22Rv1 (cell line): ENCODE data around the gene SPACDR.
"Not testable (repeated sequence)": the region's sequence is repeated elsewhere in the genome, so short reads cannot be mapped to it uniquely, and the experiment has no call there.

Experiments used
- H3K27ac ChIP-seq: fragments of 450-650 bp; 2 replicates; pipeline ENCODE4 v1.5.1; 2017
- ZFX ChIP-seq: fragments of 450-650 bp; IDR thresholded peaks from 2 replicates; pipeline ENCODE4 v1.6.1; 2017; ENCODE audit warnings: antibody characterized with exemption, borderline replicate concordance
- TF ChIP-seq, protein P1 (sequence below): fragments of 450-650 bp; IDR thresholded peaks from 2 replicates; pipeline ENCODE4 v1.5.1; 2017; ENCODE audit warnings: mild to moderate bottlenecking

SPACDR gene, protein sequence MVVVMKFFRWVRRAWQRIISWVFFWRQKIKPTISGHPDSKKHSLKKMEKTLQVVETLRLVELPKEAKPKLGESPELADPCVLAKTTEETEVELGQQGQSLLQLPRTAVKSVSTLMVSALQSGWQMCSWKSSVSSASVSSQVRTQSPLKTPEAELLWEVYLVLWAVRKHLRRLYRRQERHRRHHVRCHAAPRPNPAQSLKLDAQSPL

DNA sequence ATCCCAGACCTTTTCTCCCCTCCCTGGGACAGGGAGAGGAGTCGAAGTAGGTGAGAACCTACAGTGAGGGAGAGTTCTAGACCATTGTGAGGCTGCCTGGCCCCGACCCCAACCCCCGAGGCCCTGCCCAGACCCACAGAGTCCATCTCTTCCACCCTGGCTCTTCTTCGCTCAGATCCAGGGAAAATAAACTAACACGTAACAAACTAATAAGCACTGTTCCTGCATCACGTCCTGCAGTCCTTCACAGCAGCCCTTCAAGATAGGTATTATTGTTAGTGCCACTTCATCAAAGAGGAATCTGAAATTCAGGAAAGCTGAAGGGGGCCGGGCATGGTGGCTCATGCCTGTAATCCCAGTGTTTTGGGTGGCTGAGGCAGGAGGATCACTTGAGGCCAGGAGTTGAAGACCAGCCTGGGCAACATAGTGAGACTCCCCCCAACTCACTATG lies at the start of gene SPACDR:
SPACDR (minus strand) TSS at position 51 of the 451 bp plus-strand sequence. CDS start 235 bp downstream, outside the sequence.
- no peak for TF ChIP-seq ZFX
- TF ChIP-seq, protein P1, sequence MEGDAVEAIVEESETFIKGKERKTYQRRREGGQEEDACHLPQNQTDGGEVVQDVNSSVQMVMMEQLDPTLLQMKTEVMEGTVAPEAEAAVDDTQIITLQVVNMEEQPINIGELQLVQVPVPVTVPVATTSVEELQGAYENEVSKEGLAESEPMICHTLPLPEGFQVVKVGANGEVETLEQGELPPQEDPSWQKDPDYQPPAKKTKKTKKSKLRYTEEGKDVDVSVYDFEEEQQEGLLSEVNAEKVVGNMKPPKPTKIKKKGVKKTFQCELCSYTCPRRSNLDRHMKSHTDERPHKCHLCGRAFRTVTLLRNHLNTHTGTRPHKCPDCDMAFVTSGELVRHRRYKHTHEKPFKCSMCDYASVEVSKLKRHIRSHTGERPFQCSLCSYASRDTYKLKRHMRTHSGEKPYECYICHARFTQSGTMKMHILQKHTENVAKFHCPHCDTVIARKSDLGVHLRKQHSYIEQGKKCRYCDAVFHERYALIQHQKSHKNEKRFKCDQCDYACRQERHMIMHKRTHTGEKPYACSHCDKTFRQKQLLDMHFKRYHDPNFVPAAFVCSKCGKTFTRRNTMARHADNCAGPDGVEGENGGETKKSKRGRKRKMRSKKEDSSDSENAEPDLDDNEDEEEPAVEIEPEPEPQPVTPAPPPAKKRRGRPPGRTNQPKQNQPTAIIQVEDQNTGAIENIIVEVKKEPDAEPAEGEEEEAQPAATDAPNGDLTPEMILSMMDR: no peak
- H3K27ac ChIP-seq: 0 out of 2 replicates have a peak within 1 kb of the TSS, but pooled peaks have one; percentile 16

DNA sequence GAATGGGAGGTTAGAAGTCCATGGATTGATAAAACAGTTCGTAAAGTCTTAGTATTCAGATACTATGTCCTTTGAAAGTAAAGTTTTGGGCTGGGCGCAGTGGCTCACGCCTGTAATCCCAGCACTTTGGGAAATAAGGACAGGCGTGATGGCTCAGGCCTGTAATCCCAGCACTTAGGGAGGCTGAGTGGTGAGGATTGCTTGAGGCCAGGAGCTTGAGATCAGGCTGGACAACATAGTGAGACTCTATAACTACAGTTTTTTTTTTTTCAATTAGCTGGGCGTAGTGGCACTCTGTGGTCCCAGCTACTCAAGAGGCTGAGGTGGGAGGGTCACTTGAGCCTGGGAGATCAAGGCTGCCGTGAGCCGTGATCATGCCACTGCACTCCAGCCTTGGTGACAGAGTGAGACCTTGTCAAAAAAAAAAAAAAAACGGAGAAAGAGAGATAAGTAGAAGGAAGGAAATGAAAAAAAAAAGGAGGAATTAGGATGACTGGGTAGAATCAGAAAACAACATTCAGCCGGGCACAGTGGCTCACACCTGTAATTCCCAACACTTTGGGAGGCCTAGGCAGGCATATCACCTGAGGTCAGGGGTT lies 49.3 kb upstream of the SPACDR start:
- H3K27ac ChIP-seq: no peak overlapping the region
- TF ChIP-seq, protein P1: no peak
- TF ChIP-seq ZFX: no peak

DNA sequence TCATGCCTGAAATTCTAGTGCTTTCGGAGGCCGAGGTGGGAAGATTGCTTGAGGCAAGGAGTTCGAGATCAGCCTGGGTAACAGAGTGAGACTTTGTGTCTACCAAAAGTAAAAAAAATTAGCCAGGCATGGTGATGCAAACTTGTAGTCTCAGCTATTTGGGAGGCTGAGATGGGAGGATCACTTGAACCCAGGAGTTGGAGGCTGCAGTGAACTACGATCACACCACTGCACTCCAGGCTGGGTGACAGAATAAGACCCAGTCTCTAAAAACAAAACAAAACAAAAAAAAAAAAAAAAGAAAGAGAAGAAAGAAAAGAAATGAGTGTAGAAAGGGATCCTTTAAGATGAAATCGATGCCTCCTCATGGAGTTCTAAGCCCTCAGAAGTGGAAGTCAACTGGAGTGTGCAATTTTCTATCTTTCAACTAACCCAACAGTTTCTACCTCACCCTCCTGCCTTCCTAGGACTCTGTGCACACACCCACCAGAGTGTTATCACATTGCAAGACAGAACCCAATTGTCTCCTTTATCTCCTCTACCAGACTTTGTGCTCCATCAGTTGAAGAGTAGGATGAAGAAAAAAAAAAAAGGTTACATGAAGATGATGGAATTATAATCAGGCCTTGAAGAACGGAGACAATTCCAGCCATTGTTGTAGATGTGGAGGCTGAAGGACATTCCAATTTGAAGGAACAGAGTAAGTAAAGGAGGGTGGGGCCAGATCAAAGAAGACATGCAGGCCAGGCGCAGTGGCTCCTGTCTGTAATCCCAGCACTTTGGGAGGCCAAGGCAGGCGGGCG lies 46.6 kb upstream of the SPACDR start:
- no peak overlapping the region for H3K27ac ChIP-seq
- TF ChIP-seq ZFX: no peak
- TF ChIP-seq, protein P1: no peak

DNA sequence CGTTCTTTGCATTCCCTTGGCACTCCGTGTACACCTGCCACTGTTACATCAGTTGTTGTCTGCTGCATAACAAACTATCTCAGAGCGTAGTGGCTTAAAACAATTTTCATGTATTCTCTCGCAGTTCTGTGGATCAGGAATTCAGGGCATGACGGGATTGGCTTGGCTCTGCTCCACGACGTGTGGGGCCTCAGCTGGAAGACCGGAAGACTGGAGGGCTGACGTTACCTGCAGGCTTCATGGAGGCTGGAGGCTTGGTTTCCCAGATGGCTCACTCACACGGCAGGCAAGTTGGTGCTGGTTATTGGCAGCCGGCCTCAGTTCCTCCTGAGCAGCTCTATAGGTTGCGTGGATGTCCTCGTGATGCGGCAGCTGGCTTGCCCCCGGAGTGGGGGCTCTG lies 45.2 kb upstream of the SPACDR start:
- no peak overlapping the region for H3K27ac ChIP-seq
- TF ChIP-seq, protein P1: no peak
- TF ChIP-seq ZFX: no peak

DNA sequence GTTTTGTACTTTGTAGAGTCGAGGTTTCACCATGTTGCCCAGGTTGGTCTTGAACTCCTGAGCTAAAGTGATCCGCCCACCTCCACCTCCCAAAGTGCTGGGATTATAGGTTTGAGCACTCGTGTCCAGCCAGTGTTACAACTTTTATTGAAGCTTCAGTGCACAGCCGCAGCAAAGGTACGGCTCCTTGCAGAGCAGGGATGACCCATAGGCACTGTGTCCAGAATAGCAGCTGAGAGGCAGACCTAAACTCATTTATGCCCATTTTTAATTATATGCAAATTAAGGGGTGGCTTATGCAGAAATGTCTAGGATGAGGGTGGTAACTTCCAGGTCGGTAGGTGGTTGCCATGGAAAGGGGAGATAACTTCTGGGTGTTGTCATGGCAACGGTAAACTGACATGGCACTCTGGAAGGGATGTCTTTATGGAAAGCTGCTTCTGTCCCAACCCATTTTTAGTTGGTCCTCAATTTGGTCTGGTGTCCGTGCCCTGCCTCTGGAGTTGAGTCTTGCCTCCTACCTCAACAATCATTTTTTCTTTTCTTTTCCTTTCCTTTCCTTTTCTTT lies 42.4 kb upstream of the SPACDR start:
- H3K27ac ChIP-seq: no peak overlapping the region

DNA sequence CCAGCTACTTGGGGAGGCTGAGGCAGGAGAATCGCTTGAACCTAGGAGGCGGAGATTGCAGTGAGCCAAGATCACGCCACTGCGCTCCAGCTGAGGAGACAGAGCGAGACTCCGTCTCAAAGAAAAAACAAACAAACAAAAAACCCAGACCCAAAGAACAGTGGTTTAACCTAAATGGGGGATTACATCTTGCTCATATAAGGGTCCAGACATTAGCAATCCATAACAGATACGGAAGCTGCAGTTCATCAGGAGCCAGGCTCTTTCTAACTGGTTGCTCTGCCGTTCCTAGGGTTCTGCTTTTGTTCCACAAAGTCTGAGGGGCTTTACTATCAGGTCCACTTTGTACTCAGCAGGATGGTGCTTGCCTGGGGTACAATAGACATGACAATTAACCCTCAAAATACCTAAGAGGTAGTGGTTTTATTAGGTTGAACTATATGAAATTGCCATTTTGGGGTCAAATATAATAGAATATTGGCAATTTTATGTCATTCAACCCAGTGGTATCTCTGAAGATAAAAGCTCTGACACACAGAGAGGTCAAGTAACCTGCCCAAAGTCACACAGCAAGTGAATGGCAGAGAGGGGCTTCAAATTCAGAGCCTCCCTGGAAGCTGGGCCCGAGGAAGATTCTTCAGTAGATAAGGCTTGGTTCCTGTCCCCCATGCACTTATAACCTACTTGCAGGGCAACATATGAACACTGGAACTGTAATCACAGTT lies 41.0 kb upstream of the SPACDR start:
- TF ChIP-seq, protein P1: no peak
- TF ChIP-seq ZFX: no peak
- H3K27ac ChIP-seq: no peak overlapping the region

More for the DNA sequence above, 42.4 kb upstream of the SPACDR start:
- TF ChIP-seq, protein P1: no peak
- TF ChIP-seq ZFX: no peak

DNA sequence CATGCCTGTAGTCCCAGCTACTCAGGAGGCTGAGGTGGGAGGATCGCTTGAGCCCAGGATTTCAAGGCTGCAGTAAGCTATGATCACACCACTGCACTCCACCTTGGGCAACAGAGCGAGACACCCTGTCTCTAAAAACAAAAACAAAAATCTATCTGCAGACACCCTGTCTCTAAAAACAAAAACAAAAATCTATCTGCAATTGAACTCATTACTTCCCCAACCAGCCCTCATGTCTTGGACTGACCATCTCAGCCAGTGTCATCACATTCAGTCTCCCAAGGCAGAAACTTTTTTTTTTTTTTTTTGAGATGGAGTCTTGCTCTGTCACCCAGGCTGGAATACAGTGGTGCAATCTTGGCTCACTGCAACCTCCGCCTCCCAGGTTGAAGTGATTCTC lies 40.0 kb upstream of the SPACDR start:
- not testable (repeated sequence) for H3K27ac ChIP-seq

DNA sequence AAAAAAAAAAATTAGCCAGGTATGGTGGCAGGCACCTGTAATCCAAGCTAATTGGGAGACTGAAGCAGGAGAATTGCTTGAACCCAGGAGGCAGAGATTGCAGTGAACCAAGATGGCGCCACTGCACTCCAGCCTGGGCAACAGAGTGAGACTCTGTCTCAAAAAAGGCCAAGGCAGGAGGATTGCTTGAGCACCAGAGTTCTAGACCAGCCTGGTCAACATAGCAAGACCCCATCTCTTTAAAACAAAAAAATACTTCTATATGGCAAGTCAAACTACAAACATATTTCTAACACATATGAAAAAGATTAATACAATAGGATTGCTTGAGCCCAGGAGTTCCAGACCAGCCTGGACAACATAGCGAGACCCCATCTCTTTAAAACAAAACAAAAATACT lies 36.7 kb upstream of the SPACDR start:
- not testable (repeated sequence) for H3K27ac ChIP-seq
